Measurements from ENCODE around the gene VSIG10L2.

Gene VSIG10L2

DNA sequence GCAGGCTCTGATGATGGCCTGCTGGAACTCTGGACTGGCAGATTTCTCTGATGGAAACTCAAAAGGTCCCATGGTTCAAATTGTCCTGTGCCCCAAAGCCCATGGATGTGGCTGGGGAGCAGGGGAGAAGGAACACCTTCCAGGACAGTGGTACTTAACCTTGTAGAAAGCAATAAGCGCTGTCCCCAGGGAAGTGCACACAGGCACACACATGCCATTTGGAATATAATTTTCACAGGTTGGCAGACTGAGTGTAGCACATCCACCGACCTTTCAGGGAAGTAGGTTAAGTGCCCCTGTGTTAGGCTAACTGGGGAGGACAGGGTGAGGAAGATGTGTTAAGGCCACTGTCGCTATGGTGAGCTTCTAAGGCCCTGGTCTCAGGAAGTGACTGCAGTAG is 23.7 kb upstream of the VSIG10L2 start:
- DNase-seq (ENCODE audit: low spot score), result no peak
- POLR2A ChIA-PET (ENCODE audit: low non-redundant PET), result no interaction called here
- CTCF ChIA-PET, result no interaction called here

DNA sequence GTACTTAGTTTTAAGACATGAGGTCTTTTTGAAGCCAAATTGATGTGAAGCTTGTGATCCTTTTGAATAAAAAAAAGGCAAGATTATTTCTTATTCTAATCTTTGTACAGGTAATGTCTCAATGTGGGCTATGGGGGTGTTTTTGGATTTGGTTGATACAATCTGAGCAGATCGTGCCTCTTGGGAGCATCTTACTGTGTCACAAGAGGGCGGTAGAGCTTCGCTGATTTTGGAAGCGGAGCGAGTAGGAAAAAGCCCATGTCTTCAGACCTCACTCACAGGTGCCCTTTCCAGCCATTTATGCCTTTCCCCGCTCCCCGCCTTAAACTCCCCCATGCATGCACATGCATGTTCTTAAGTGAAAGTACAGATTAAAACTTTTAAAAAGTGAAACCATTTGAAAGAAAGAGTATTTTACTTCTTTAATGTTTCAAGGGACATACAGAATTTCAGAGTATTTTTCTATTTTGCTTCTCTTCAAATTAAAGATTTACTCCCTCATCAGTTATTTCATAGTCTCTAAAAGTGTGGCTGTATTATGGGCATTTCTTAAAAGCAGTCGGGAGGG is 22.7 kb upstream of the VSIG10L2 start:
- DNase-seq (ENCODE audit: low spot score), result peak; percentile 67
- TF ChIP-seq, protein P1, sequence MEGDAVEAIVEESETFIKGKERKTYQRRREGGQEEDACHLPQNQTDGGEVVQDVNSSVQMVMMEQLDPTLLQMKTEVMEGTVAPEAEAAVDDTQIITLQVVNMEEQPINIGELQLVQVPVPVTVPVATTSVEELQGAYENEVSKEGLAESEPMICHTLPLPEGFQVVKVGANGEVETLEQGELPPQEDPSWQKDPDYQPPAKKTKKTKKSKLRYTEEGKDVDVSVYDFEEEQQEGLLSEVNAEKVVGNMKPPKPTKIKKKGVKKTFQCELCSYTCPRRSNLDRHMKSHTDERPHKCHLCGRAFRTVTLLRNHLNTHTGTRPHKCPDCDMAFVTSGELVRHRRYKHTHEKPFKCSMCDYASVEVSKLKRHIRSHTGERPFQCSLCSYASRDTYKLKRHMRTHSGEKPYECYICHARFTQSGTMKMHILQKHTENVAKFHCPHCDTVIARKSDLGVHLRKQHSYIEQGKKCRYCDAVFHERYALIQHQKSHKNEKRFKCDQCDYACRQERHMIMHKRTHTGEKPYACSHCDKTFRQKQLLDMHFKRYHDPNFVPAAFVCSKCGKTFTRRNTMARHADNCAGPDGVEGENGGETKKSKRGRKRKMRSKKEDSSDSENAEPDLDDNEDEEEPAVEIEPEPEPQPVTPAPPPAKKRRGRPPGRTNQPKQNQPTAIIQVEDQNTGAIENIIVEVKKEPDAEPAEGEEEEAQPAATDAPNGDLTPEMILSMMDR (conservative IDR thresholded peaks at IDR 0.05; ENCODE audit: low read depth), result peak; percentile 89
- ChIA-PET POLR2A (ENCODE audit: low non-redundant PET) (no interaction called here), CTCF (interaction anchor here (0.6 to 1.2 kb wide), 6 partner anchors 19 to 613 kb away, joined by 4 to 10 read pairs (median 6); partner anchors contain the start of gene PUS3)
- no peak overlapping the region for H3K27ac ChIP-seq

More for the DNA sequence above, 23.7 kb upstream of the VSIG10L2 start:
- TF ChIP-seq, protein P1 (conservative IDR thresholded peaks at IDR 0.05; ENCODE audit: low read depth), result no peak
- no peak overlapping the region for H3K27ac ChIP-seq

DNA sequence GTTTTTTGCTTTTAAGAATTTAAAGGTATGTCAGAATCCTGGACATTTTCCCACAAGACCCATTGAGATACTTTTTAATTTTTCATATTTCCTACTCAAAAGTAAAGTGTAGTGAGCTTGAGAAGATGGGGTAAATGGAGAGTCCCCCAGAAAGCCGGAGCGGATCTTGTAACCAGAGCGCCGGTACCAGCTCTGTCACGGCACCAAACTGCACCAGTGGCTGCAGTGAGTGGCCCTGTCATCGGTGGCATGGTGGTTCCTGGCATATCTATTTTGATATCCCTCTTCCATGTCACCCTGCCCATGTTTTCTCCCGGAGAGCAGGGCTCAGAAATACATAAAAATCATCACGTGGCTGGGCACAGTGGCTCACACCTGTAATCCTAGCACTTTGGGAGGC is 22.2 kb upstream of the VSIG10L2 start:
- CTCF ChIA-PET, result interaction anchor here (0.7 to 1.2 kb wide), 5 partner anchors 19 to 286 kb away, joined by 4 to 10 read pairs (median 7); partner anchors contain the start of gene PUS3
- TF ChIP-seq, protein P1 (conservative IDR thresholded peaks at IDR 0.05; ENCODE audit: low read depth), result no peak
- POLR2A ChIA-PET (ENCODE audit: low non-redundant PET), result no interaction called here
- H3K27ac ChIP-seq, result no peak overlapping the region
- no peak for DNase-seq (ENCODE audit: low spot score)

DNA sequence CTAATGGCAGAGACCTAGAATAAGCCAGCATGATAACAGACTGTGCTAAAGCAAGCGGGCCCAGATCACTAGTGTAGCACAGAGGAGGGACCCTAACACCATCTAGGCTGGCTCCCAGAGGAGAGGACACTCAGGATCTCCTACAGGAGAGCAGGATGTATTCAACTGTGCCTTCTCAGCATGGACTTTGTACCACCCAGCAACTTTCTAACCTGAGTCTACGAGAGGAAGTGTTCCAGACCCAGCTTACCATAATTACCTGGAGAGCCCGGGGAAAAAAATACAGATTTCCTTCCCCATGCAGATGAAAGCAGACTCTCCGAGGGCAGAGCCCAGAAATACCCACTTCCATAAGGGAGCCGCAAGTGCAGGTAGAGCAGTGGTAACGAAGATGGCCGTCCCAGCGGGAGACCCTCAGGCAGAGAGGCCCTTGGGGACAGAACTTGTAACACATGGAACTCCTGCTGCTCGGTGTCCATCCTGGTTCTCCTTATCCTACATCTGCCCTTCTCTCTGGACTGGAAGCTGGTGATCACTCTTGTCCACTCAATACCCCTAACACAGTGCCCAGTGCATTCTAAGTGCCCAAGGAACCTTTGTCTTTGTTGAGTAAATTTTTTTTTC is 21.3 kb upstream of the VSIG10L2 start:
- CTCF ChIA-PET, result interaction anchor here (0.6 to 2.3 kb wide), 2 partner anchors 152 to 269 kb away, joined by 6 to 7 read pairs; no protein-coding TSS in a partner anchor
- TF ChIP-seq, protein P1 (conservative IDR thresholded peaks at IDR 0.05; ENCODE audit: low read depth), result no peak
- no peak for DNase-seq (ENCODE audit: low spot score)
- POLR2A ChIA-PET (ENCODE audit: low non-redundant PET), result no interaction called here
- H3K27ac ChIP-seq, result no peak overlapping the region

DNA sequence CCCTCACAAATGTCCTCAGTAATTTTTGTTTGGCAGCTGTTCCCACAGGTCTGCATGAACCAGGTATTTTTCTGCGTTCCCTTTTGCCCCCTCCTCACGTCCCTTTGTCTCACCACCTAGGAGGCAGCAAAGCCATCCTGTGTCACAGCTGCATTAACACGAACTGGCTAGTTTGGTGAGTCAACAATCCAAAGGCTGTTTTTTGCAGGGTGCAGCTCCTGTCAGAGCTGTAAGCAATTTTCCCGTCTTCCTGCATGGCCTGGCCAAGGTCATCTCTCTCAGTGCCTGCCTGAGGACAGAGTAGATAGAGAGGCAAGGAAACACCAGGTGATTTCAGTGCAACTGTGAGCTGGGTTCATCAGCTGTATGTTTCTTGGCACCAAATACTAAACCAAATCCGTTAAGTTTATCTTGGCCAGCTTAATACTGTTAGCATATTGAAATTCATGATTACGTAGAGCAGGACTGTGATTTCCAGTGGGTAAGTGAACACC is 20.6 kb upstream of the VSIG10L2 start:
- TF ChIP-seq, protein P1 (conservative IDR thresholded peaks at IDR 0.05; ENCODE audit: low read depth), result no peak
- DNase-seq (ENCODE audit: low spot score), result no peak
- POLR2A ChIA-PET (ENCODE audit: low non-redundant PET), result no interaction called here
- CTCF ChIA-PET, result interaction anchor here (0.6 to 2.3 kb wide), 2 partner anchors 152 to 269 kb away, joined by 6 to 7 read pairs; no protein-coding TSS in a partner anchor
- H3K27ac ChIP-seq, result no peak overlapping the region

DNA sequence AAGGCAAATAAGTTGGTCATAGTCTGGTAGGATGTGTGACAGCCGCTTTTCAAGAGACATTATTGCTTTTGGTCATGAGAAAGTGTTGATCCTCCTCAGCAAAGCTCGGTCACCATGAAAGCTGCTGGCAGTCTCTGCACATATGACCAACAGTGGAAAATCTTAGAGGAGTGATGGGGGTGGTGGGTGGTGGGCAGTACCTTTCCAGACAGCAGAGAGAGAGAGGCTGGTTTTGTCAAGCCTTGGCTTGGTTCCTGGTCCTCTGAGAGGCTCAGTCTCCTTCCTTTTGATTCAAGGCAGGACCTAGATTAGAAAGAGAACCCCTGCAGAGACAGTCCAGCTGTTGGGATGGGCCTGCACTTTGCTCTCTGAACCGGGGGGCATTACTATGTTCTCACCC is 20.0 kb upstream of the VSIG10L2 start:
- POLR2A ChIA-PET (ENCODE audit: low non-redundant PET), result no interaction called here
- CTCF ChIA-PET, result interaction anchor here (2.3 kb wide), 1 partner anchor 268 kb away, joined by 6 read pairs; no protein-coding TSS in a partner anchor

More for the DNA sequence above, 20.0 kb upstream of the VSIG10L2 start:
- TF ChIP-seq, protein P1 (conservative IDR thresholded peaks at IDR 0.05; ENCODE audit: low read depth), result no peak
- no peak for DNase-seq (ENCODE audit: low spot score)
- no peak overlapping the region for H3K27ac ChIP-seq
